IMR-90 (cell line): Measurements from ENCODE around the gene PLXND1.

ENCODE experiments used
- BHLHE40 ChIP-seq: fragments of 150-350 bp; IDR thresholded peaks from 2 replicates; pipeline ENCODE4 v1.6.1; 2016; ENCODE audit warnings: mild to moderate bottlenecking, low read depth, low read length
- CEBPB ChIP-seq: IDR thresholded peaks from 2 replicates; pipeline ENCODE4 v1.6.1; 2012; ENCODE audit warnings: low read depth, low read length, improper control_type of control experiment
- FOS ChIP-seq: fragments of 150-350 bp; IDR thresholded peaks from 2 replicates; pipeline ENCODE4 v1.6.1; 2016; ENCODE audit warnings: low read depth, low read length
- MXI1 ChIP-seq: IDR thresholded peaks from 2 replicates; pipeline ENCODE4 v1.6.1; 2012; ENCODE audit warnings: low read depth, mild to moderate bottlenecking, low read length, moderate library complexity, borderline replicate concordance
- POLR2A ChIP-seq: IDR thresholded peaks from 2 replicates; pipeline ENCODE4 v1.6.1; 2012; ENCODE audit warnings: mild to moderate bottlenecking, low read depth, low read length
- RAD21 ChIP-seq: IDR thresholded peaks from 2 replicates; pipeline ENCODE4 v1.6.1; 2012; ENCODE audit warnings: low read length, improper control_type of control experiment
- RFX5 ChIP-seq: IDR thresholded peaks from 2 replicates; pipeline ENCODE4 v1.8.0; 2012; ENCODE audit warnings: low read depth, mild to moderate bottlenecking, low read length, moderate library complexity
- TF ChIP-seq, protein P1 (sequence below): conservative IDR thresholded peaks from 2 replicates; pipeline ENCODE4 v1.5.1; 2012; ENCODE audit warnings: mild to moderate bottlenecking, low read depth, low read length, improper control_type of control experiment
- TF ChIP-seq, protein P2 (sequence below): fragments of 150-350 bp; IDR thresholded peaks from 2 replicates; pipeline ENCODE4 v1.6.1; 2016; ENCODE audit warnings: low read depth, mild to moderate bottlenecking, low read length, moderate library complexity, borderline replicate concordance
- TF ChIP-seq, protein P3 (sequence below): fragments of 150-350 bp; IDR thresholded peaks from 2 replicates; pipeline ENCODE4 v1.6.1; 2017; ENCODE audit warnings: mild to moderate bottlenecking, antibody characterized with exemption, low read length, low read depth

DNA sequence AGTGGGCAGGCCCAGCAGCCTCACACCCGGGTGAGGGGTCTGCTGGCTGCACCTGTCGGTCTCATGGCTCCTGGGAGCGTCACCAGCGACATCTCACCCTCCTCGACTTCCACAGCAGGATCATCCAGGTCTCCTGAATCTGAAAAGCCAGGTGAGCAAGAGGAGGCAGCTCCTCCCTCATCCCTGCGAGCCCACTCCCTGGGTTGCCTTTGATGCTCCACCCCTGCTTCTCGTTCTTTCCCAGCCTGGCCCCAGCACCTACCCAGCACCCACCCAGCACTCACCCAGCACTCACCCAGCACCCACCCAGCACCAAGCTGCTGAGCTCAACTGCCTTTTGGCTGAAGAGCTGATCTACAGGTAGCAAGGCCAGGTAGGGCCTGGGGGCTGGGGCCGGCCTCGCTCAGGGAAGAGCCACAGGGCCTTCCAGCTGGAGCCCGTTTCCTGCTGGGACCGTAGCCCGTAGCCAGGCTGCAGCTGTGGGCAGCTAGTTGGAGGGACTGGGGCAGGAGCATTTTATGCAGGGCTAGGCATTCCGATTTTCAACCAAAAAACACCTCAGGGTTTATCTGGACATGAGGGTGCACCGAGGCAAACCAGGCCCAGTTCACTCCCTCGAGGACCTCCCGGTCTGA is 63.2 kb downstream of the PLXND1 start, which contains the start of gene H1-8:
- TF ChIP-seq, protein P1, sequence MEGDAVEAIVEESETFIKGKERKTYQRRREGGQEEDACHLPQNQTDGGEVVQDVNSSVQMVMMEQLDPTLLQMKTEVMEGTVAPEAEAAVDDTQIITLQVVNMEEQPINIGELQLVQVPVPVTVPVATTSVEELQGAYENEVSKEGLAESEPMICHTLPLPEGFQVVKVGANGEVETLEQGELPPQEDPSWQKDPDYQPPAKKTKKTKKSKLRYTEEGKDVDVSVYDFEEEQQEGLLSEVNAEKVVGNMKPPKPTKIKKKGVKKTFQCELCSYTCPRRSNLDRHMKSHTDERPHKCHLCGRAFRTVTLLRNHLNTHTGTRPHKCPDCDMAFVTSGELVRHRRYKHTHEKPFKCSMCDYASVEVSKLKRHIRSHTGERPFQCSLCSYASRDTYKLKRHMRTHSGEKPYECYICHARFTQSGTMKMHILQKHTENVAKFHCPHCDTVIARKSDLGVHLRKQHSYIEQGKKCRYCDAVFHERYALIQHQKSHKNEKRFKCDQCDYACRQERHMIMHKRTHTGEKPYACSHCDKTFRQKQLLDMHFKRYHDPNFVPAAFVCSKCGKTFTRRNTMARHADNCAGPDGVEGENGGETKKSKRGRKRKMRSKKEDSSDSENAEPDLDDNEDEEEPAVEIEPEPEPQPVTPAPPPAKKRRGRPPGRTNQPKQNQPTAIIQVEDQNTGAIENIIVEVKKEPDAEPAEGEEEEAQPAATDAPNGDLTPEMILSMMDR, result no peak
- TF ChIP-seq POLR2A (no peak), BHLHE40 (no peak), MXI1 (no peak), CEBPB (no peak), RAD21 (no peak), FOS (no peak), RFX5 (no peak)
- TF ChIP-seq, protein P2, sequence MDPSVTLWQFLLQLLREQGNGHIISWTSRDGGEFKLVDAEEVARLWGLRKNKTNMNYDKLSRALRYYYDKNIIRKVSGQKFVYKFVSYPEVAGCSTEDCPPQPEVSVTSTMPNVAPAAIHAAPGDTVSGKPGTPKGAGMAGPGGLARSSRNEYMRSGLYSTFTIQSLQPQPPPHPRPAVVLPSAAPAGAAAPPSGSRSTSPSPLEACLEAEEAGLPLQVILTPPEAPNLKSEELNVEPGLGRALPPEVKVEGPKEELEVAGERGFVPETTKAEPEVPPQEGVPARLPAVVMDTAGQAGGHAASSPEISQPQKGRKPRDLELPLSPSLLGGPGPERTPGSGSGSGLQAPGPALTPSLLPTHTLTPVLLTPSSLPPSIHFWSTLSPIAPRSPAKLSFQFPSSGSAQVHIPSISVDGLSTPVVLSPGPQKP, result no peak
- TF ChIP-seq, protein P3, sequence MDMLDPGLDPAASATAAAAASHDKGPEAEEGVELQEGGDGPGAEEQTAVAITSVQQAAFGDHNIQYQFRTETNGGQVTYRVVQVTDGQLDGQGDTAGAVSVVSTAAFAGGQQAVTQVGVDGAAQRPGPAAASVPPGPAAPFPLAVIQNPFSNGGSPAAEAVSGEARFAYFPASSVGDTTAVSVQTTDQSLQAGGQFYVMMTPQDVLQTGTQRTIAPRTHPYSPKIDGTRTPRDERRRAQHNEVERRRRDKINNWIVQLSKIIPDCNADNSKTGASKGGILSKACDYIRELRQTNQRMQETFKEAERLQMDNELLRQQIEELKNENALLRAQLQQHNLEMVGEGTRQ, result no peak
